Gastroesophageal sphincter (tissue), 4 donors: ENCODE data around the gene AMDHD2. TPM values are rescaled to one million over a fixed set of nuclear protein-coding genes. Genes with fewer than 3 reads are reported as not detected.

ENCODE experiments used
- ATAC-seq: fragments of 150-250 bp; one replicate; pipeline ENCODE4 v1.9.1; 2016; ENCODE audit warnings: mild to moderate bottlenecking, moderate library complexity
- H3K27ac ChIP-seq, 4 donors: fragments of 200-600 bp; sonication (generic) in 3 of 4; 1 replicate in 3 of 4; 2 replicates in 1 of 4; pipeline ENCODE4 v1.5.1; 2016 to 2019
- H3K27me3 ChIP-seq: fragments of 200-600 bp; sonication (generic); one replicate; pipeline ENCODE4 v1.5.1; 2019
- H3K36me3 ChIP-seq, 2 donors: fragments of 200-600 bp; sonication (generic); one replicate each; pipeline ENCODE4 v1.5.1; 2019; ENCODE audit warnings: control low read depth in 1 of 2
- H3K4me1 ChIP-seq, 3 donors: fragments of 200-600 bp; sonication (generic); 1 replicate in 2 of 3; 2 replicates in 1 of 3; pipeline ENCODE4 v1.5.1; 2016 to 2019; ENCODE audit warnings: control low read depth in 2 of 3
- H3K4me3 ChIP-seq, 2 donors: fragments of 200-600 bp; sonication (generic); one replicate each; pipeline ENCODE4 v1.5.1; 2019; ENCODE audit warnings: mild to moderate bottlenecking in 1 of 2, moderate library complexity in 1 of 2
- H3K9me3 ChIP-seq, 3 donors: fragments of 200-600 bp; sonication (generic); one replicate each; pipeline ENCODE4 v1.5.1; 2017 to 2019; ENCODE audit warnings: control low read depth in 2 of 3
- CTCF ChIP-seq, 4 experiments: fragments of 200-600 bp in 2 of 4; fragments of 450-650 bp in 2 of 4; sonication (generic) in 1 of 4; IDR thresholded peaks; one replicate each; pipeline ENCODE4 v1.5.1; 2017 to 2019; ENCODE audit warnings: antibody characterized with exemption in 4 of 4, mild to moderate bottlenecking in 2 of 4, moderate library complexity in 2 of 4
- EP300 ChIP-seq: sonication (generic); formaldehyde crosslinking; IDR thresholded peaks from one replicate; pipeline ENCODE4 v1.6.1; 2017; ENCODE audit warnings: antibody characterized with exemption, mild to moderate bottlenecking
- POLR2A ChIP-seq, 2 donors: fragments of 450-650 bp; IDR thresholded peaks; one replicate each; pipeline ENCODE4 v1.6.1; 2017; ENCODE audit warnings: antibody characterized with exemption in 2 of 2, mild to moderate bottlenecking in 2 of 2, moderate library complexity in 1 of 2
- POLR2AphosphoS5 ChIP-seq: sonication (generic); formaldehyde crosslinking; IDR thresholded peaks from one replicate; pipeline ENCODE4 v1.6.1; 2017; ENCODE audit warnings: antibody characterized with exemption
- WGBS, 2 donors: methylation state at CpG; one replicate each; pipeline ENCODE4 v1.1.5; 2018; ENCODE audit warnings: low coverage in 1 of 2; 5-methylcytosine and 5-hydroxymethylcytosine counted together
- total RNA-seq, 4 donors: library from RNA; depleted of rRNA; stranded (reverse); fragments of >200 nt; gene quantifications; one replicate each; pipeline ENCODE4 v1.1.0, GENCODE V29; 2016

Gene AMDHD2
- total RNA-seq, 4 donors from 2014 or later: 14.0 to 29.1 (median 23.4) TPM

- 92% methylated on average over 5 of the region's 6 CpGs; no CpG with 5 or more reads in 1 of the 2 donors for WGBS, 2 donors
- TF ChIP-seq EP300 (no peak), POLR2A (IDR thresholded peaks at IDR 0.05) (no peak), CTCF (IDR thresholded peaks at IDR 0.05) (no peak)
- peaks cover 0 to 35% (median 18%) of the 10 kb centered on the region in 3 donors for H3K4me1 ChIP-seq
- H3K27me3 ChIP-seq: no peaks in the 10 kb centered on the region
- H3K36me3 ChIP-seq: peaks cover 0 to 78% of the 10 kb centered on the region in 2 donors
- no peak overlapping the region for H3K4me3 ChIP-seq
- no peak for ATAC-seq
- no peak overlapping the region for H3K27ac ChIP-seq
- no peaks in the 10 kb centered on the region for H3K9me3 ChIP-seq
Measured at GRCh38 chr16:2523801-2524231, 3.6 kb downstream of the AMDHD2 start.

GRCh38 chr16:2524339-2524938 lies 4.3 kb downstream of the AMDHD2 start:
- TF ChIP-seq POLR2AphosphoS5: no peak
- no peak for TF ChIP-seq POLR2A (IDR thresholded peaks at IDR 0.05)
- TF ChIP-seq CTCF (IDR thresholded peaks at IDR 0.05): no peak
- no peak for TF ChIP-seq EP300
- Histone ChIP-seq H3K4me3 (no peak overlapping the region), H3K9me3 (no peaks in the 10 kb centered on the region), H3K27ac (no peak overlapping the region), H3K36me3 (peaks cover 0 to 79% of the 10 kb centered on the region in 2 donors), H3K27me3 (no peaks in the 10 kb centered on the region), H3K4me1 (peaks cover 0 to 29% (median 12%) of the 10 kb centered on the region in 3 donors)
- WGBS, 2 donors: 85 to 100% methylated on average over 1 to 6 of the region's 9 CpGs
- ATAC-seq: no peak

DNA sequence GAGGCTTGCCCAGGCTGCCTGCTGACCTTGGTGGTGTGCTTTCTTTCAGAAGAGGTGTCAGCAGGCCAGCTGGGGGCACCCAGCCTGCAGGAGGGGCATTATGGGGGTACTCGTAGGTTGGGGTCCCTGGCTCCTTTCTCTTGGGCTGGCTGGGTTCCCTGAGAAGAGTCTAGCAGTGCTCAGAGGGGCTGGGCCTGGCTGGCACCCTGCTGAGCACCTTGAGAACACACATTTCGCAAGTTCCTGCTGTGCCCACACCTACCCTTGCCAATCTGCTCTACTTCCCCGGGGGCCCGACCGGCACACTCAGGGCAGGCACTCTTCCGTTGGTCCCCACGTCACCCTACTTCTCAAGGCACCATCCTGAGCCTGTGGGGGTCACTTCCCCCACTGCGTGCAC lies 6.0 kb downstream of the AMDHD2 start:
- TF ChIP-seq POLR2AphosphoS5 (no peak), EP300 (no peak), POLR2A (IDR thresholded peaks at IDR 0.05) (no peak), CTCF (IDR thresholded peaks at IDR 0.05) (no peak)

DNA sequence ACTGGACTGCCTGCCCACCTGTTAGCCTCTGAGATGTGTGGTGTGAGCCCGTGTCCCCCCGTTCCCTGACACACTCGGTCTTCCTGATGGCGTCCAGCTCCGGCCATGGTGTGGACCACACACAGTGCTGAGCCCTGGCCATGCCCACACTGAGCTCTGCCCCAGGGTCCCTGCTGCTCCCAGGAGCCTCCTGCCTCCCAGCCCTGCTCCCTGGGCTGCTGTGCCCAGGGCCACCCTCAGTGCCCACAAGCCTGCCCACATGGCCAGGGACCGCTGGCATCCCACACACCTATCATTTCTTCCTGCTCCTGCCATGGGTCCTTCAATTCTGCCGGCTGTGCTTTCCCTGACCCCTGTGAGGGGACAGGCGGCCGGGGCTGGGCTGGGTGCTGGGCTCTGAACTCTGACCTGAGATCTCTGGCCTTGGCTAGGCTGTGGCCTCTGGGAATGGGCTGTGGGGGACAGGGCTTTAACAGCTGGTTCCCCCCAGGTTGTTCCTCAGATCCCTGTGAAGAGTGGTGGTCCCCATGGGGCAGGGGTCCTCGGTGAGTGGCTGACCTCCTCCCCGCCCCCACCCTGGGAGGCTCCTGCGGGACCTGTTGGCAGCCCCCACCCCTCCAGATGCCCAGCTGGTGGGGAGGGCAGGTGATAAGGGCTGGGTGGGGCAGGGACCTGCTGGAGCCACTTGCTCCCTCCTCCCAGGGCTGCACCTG lies 7.1 kb downstream of the AMDHD2 start:
- no peaks in the 10 kb centered on the region for H3K27me3 ChIP-seq
- 79% methylated on average over 6 of the region's 12 CpGs; no CpG with 5 or more reads in 1 of the 2 donors for WGBS, 2 donors
- H3K9me3 ChIP-seq: no peaks in the 10 kb centered on the region
- no peak overlapping the region for H3K27ac ChIP-seq
- no peak overlapping the region for H3K4me3 ChIP-seq
- peaks cover 0 to 18% (median 6%) of the 10 kb centered on the region in 3 donors for H3K4me1 ChIP-seq
- TF ChIP-seq CTCF (IDR thresholded peaks at IDR 0.05) (no peak), POLR2A (IDR thresholded peaks at IDR 0.05) (no peak), EP300 (no peak), POLR2AphosphoS5 (no peak)
- no peak for ATAC-seq
- H3K36me3 ChIP-seq: peaks cover 0 to 82% of the 10 kb centered on the region in 2 donors

More for the DNA sequence above, 6.0 kb downstream of the AMDHD2 start:
- no peak overlapping the region for H3K4me3 ChIP-seq
- no peak for ATAC-seq
- no peaks in the 10 kb centered on the region for H3K27me3 ChIP-seq
- no peak overlapping the region for H3K27ac ChIP-seq
- 51 to 74% methylated on average over 2 to 6 of the region's 8 CpGs for WGBS, 2 donors
- no peaks in the 10 kb centered on the region for H3K9me3 ChIP-seq
- peaks cover 0 to 22% (median 5%) of the 10 kb centered on the region in 3 donors for H3K4me1 ChIP-seq
- peaks cover 0 to 85% of the 10 kb centered on the region in 2 donors for H3K36me3 ChIP-seq

DNA sequence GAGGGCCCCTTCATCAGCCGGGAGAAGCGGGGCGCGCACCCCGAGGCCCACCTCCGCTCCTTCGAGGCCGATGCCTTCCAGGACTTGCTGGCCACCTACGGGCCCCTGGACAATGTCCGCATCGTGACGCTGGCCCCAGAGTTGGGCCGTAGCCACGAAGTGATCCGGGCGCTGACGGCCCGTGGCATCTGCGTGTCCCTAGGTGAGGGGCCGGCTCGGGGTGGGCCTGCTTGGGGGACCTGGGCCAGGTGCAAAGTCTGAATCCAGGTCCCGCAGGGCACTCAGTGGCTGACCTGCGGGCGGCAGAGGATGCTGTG lies 7.6 kb downstream of the AMDHD2 start:
- no peak for ATAC-seq
- Histone ChIP-seq H3K36me3 (peaks cover 0 to 76% of the 10 kb centered on the region in 2 donors), H3K27ac (no peak overlapping the region), H3K9me3 (no peaks in the 10 kb centered on the region), H3K4me3 (no peak overlapping the region), H3K27me3 (no peaks in the 10 kb centered on the region), H3K4me1 (peaks cover 0 to 19% (median 6%) of the 10 kb centered on the region in 3 donors)
- 100% methylated on average over 1 of the region's 24 CpGs; no CpG with 5 or more reads in 1 of the 2 donors for WGBS, 2 donors
- TF ChIP-seq CTCF (IDR thresholded peaks at IDR 0.05) (no peak), EP300 (no peak), POLR2A (IDR thresholded peaks at IDR 0.05) (no peak), POLR2AphosphoS5 (no peak)
